ENCODE measurements around the gene KCNN4.
"Not testable (repeated sequence)": the region's sequence is repeated elsewhere in the genome, so short reads cannot be mapped to it uniquely, and the experiment has no call there.

The KCNN4 gene

GRCh38 chr19:43798546-43799409 lies 18.0 kb upstream of the KCNN4 start:
- peak in 2 of 3 donors; percentile 35 to 65 for DNase-seq

- DNase-seq = no peak
Measured at GRCh38 chr19:43798026-43798545, 17.3 kb upstream of the KCNN4 start.

GRCh38 chr19:43797556-43797955 lies 16.8 kb upstream of the KCNN4 start:
- DNase-seq = no peak

DNA sequence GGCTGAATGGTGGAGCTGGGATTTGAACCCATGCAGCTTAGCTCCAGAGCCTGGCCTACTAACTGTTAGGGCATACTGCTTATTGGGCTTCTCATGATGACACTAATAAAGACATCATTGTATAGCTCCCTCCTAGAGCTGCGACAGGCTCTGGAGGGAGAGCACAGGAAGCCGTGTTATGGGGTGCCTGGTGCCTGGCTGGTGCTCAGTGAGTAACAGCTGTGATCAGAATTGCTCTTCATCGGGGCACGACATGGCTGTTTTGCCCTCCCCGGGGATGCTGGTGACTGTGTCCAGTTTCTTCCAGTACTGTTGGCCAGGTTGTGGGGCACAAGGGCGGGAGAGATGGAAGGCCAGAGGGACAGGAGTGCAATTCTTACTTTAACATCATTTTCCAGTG lies 16.3 kb upstream of the KCNN4 start:
- DNase-seq = no peak

DNA sequence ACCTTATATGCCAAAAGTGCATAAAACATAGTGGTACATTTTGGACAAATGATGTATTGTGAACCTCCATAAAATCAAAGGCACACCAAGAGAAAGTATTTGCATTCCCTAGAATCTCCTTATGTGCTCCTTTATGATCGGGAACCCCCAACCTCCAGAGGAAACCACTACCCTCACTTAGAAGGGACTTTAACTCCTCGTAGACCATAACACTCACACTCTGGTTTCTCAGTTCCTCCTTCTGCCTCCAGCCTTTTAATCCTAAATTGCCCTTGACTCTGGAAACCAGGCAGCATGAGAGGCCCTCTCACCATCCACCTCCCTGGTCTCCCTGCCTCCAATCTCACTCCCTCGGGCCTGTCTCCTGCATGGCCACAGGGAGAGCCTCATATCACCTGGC lies 9.8 kb upstream of the KCNN4 start:
- DNase-seq = no peak

DNA sequence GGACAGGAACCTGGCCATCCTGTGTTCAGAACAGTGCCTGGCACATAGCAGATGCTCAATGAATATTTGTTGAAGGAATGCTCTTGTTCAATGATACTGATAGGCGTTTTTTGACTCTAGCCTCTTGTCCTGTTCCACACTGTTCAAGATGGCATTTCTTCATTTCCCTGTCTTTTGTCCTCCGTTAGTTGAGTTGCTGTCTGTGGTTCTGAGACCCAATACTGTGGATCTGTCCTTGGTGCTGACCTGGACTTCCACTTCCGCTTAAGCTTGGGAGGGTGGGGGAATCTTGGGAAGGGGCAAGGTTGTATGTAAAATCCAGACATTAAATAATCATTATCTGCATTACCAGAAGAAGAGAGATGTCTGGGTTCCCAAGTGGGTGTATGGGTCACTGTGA lies 8.3 kb upstream of the KCNN4 start:
- DNase-seq = peak; percentile 72 to 82 (median 82)

GRCh38 chr19:43786665-43787064 lies 5.9 kb upstream of the KCNN4 start:
- no peak for DNase-seq

GRCh38 chr19:43784981-43785808 lies 4.4 kb upstream of the KCNN4 start:
- DNase-seq = peak; percentile 87 to 91 (median 89)

GRCh38 chr19:43784241-43784980 lies 3.6 kb upstream of the KCNN4 start:
- DNase-seq = peak; percentile 88 to 93 (median 89)

- no peak for DNase-seq
Measured at GRCh38 chr19:43783636-43784035, 2.9 kb upstream of the KCNN4 start.

DNA sequence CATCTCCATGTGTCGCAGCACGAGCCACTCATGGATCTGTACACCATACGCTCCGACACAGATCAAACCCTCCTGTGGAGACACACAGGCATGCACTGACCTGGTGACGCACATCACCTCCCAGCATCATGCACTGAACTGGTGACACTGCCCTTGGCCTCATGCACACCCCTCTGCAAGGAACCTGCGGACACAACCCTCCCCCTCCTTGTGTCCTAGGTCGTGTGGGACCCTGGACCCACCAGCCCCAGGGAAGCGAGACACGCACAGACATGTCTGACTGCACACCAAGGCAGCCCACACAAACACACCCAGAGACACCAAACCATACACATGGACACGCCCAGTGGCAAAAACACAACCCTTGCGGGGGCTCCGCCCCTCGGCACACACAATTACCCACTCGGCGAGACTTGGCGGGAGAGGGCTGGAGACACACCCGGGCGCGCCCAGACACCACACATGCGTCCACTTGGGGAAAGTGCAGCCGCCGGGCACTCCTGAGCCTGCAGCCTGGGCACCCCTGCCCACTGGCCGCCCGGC lies 2.0 kb upstream of the KCNN4 start:
- no peak for DNase-seq

DNA sequence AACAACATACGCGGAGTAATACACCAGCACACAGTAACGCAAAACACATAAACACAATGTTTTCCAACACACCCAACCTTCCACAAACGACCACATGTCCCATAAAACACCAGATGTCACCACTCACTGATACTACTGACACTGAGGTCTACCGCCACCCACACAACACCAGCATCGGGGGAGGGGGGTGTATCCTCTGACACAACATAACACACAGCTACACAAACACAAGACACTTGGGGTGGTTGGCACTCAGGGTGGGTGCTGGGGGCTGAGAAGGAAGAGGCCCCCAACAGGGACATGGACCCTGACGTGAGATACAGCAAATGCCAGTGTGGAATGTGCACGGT lies 1.5 kb upstream of the KCNN4 start:
- DNase-seq = no peak

DNA sequence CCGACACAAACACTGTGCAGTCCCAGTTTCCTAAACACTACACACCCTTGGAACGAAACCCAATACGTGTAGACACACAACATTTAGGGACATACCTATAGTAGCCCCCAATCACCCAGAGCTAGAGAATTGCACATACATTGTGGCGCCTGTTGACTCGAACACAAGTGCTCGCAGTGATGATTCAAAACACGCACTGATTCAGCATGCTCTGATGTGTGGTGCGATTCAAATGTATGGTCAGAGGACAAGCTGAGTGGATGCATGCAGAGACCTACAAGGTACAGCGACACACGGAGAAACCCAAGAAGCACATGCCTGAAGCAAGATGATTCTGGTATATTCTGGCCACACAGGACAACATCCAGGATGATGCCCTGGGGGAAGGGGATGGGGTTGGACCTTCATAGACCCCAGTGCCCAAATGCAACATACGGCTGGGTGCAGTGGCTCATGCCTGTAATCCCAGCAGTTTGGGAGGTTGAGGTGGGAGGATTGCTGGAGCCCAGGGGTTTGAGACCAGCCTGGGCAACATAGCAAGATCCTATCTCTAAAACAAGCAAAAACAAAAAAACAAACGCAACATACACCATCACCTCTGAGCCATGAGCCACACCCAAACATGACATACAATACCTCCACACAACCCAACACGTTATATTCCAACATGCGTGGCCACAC lies 997 bp upstream of the KCNN4 start:
- DNase-seq = no peak

DNA sequence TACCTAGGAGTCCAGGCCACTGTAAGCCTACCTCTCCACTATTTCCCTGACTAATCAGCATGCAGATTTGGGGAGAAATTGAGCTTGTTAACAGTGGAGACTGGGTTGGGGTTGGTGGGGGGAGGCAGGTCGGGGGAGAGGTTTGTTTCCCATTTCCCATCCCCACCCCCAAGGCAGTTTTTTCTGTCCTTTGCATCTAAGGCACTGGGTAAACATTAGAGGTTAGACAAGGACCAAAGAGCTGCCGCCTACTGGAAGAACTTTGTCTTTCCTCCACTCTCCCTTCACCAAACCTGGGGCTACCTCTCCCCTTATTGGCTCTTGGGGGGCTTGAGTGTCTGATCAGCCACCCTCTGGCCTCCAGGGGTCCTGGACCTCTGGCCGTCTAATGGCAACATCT lies 953 bp downstream of the KCNN4 start:
- DNase-seq = peak; percentile 39 to 45 (median 43)

- peak; percentile 58 to 83 (median 60) for DNase-seq
Measured at GRCh38 chr19:43779147-43779819, 1.5 kb downstream of the KCNN4 start.

DNA sequence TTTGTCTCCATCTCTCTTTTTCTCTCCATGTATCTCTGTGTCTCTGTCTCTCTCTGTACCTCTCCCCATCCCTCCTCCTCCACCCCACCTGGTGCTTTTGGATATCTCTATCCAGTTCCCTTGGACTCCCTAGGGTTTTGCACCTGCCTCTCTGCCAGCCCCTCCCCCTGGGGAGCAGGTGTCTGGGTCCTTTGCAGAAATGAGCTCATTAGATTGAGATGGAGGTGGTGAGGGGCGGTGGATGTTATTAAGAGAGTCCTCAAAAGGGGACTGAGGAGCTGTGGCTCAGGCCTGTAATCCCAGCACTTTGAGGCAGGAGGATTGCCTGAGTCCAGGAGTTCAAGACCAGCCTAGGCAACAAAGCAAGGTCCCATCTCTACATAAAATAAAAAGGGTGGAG lies 2.1 kb downstream of the KCNN4 start:
- DNase-seq = no peak

GRCh38 chr19:43777163-43777695 lies 3.5 kb downstream of the KCNN4 start:
- peak; percentile 54 to 58 (median 54) for DNase-seq

DNA sequence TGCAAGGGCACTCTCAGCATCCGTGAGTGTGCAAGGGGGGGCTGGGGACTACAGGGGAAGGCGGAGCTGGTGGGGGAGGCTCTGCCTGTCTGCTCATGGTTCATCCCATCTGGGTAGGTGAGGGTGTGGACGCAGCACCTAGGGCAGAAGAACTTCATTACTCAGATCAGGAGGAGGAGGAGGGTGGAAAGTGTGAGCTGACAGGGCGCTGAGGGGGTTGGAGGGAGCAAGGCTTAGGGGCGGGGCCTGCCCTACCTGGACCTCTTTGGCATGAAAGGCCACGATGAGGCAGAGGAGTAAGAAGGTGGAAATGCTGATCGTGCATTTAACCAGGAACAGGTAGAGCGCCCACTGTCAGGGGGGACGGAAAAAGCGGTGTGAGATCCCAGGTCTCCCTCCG lies 4.5 kb downstream of the KCNN4 start:
- no peak for DNase-seq

GRCh38 chr19:43775299-43775890 lies 5.4 kb downstream of the KCNN4 start:
- no peak for DNase-seq

- not testable (repeated sequence) for DNase-seq
Measured at GRCh38 chr19:43774940-43775258, 5.9 kb downstream of the KCNN4 start.
